Right forelimb (tissue), 1 donor: Measurements from ENCODE around the gene PRG2.
A peak's percentile ranks its signal among the peaks of the same experiment; 100 is the strongest.
"Not testable (repeated sequence)": the region's sequence is repeated elsewhere in the genome, so short reads cannot be mapped to it uniquely, and the experiment has no call there.

Experiments used
- DNase-seq: peaks from one replicate; pipeline ENCODE4 v3.0.0-alpha.2; 2018

Gene PRG2

DNA sequence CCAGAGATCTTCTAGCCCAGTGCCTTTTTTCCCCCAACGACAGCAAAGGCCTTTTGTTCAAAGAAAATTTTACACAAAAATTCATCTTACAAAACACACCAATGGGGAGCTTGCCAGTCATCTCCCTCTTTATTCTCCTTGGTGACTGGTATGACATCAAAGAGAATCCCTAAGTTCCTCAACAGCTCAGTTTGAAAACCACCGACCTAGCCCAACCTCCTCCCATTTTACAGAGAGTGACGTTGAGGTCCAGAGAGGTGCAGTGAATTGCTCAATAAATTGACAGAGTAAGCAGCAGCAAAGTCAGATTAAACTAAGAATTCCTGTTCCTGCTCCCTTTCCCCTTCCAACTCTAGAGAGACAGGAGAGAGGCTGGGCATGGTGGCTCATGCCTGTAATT is 28.7 kb upstream of the PRG2 start:
- DNase-seq: no peak

DNA sequence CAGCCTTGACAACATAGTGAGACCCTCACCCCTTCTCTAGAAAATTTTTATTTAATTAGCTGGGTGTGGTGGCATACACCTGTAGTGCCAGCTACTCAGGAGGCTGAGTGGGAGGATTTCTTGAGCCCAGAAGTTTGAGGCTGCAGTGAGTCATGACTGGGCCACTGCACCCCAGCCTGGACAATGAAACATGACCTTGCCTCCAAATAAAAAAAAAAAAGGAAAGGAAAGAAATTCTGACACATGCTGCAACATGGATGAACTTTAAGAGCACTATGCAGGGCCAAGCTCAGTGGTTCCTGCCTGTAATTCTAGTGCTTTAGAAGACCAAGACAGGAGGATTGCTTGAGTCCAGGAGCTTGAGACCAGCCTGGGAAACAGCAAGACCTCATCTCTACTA is 27.7 kb upstream of the PRG2 start:
- no peak for DNase-seq

DNA sequence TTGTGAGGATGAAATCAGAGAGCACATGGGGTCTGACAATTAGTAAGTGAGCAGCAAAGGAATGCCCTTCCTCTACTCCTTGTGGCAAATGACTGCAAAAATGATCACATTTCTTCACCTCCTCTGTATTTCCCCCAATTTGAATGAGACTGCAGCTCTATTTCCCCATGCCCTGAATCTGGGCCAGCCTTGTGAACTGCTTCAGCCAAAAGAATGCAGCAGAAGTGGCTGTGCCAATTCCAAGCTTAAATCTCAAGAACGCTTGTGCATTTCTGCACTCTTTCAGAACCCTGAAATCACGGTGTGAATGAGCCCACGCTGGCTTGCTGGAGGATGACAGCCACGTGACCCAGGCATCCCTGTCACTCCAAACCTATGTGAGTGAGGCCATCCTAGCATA is 26.6 kb upstream of the PRG2 start:
- no peak for DNase-seq

DNA sequence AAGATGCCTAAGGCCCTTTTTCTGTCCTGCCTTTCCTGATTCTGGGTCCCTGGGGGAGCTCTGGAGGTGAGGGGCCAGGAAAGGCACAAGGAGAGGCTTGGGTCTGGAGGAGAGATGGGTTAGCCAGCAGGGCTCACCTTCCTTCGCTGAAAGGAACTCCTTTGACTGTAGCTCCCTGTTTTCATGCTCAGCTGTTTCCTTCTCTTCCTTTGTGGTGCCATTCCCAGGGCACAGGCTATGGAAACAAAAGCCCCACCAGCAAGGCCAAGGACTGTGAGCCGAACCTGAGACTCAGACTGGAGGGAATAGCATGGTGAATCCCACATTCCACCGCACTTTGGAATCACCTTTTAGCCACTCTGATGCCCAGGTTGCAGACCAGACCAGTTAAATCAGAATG is 26.0 kb upstream of the PRG2 start:
- no peak for DNase-seq

DNA sequence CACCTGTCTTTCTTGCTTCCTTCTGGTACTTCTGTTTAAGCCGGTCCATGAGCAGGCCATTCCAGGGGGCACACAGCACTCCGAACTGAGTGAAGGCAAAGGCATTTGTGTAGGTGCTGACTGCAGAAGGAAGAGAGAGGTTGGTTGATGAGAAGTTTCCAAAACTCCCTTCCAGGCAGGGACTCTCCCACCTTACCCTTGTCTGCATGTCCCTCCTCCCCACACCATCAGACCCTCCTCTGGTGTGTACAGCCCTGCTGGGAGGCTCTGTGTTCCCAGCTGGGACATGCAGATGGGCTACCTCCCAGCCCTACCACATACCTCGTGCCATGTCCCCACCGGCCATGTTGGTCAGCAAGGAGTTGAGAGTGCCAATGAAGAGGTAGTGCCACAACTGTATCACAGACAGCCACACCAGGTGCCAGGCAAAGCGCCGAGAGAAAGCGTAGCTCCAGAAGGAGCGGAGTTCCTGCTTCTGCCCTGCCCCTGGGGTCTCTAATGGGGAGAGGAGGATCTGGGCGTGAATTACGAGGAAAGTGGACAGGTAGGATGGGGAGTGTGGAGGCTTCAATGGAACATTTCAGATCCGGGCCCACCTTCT is 24.3 kb upstream of the PRG2 start:
- no peak for DNase-seq

DNA sequence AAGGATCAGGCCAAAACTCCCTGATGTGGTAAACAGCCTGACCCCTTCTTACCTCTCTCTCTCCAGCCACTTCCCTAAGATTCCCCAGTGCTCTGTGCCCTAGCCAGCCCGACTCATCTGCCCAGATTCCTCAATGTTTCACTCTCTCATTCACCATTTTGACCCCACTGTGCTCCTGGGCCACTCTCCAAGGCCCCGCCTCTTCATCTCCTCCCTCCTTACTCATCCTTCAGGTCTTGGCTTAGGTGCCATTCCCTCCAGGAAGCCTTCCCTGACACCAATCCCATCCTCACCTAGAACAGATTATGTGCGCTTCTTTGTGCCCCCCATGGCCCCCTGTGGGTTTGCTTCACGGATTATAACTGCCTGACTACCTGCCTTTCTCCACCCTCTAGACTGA is 23.2 kb upstream of the PRG2 start:
- DNase-seq: no peak

DNA sequence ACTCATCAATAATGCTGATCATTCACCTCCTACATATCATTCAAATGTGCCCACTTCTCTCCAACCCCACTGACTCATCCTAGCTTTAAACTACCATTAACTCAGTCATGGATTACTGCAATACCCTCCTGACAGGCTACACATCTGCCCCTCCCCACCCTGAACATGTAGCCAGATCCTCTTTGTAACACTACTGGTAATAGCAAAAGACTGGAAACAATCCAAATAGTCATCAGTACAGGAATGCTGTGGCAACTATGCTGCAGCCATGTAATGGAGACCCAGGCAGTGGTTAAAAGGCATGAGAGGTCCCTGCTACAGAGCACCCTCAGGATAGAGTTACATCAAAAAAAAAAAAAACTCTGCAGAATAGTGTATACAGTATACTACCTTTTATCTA is 19.8 kb upstream of the PRG2 start:
- no peak for DNase-seq

DNA sequence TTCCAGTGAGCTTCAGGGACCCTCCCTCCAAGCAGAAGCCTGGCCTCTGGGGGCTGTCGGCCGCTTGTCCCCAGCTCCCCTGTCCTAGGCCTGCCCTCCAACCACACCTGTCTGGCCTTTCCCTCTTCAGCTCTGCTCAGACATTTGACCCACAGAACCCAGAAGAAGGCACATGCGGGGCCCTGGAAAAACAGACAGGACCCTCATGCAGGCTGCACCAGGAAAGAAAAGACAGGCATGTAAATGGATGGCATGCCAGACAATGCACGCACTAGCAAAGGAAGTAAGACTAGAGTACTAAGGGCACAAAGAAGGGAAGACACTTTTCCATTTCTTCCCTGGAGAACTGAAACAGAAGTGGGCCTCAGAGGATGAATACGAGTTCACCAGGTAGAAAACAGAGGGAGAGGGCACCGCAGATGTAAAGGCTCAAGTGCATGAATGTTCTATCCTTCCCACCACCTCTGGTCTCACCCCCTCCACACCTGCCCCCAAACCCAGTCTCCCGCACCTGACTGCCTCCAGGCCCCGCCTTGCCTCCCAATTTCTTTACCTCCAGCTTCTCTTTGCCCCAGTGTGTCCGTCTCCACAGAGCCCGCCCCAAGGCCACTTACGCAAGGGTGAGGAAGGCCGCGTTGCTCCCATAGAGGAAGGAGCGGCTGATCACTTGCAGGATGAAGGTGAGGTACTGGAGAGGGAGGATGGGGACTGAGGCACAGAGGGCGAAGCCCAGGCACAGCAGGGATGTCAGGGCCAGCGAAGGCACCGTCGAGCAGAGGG is 19.1 kb upstream of the PRG2 start:
- no peak for DNase-seq

DNA sequence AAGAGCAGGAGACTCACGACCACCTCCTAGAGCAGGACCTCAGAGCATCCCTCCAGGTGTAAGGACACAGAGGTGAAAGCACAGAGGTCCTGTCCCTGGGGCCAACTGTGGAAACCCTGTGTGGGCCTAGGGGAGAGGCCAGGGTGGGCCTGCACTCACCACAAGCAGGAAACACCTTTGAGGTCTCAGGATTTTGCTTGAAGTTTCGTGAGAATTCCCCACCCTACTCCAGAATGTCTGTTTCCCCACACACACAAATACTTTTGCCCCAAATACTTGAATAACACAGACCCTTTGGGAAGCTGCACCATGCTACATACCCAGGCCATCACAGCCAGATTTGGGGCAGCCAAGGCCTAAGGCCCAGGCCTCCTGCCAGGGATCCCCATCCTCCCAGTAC is 18.3 kb upstream of the PRG2 start:
- DNase-seq: no peak

DNA sequence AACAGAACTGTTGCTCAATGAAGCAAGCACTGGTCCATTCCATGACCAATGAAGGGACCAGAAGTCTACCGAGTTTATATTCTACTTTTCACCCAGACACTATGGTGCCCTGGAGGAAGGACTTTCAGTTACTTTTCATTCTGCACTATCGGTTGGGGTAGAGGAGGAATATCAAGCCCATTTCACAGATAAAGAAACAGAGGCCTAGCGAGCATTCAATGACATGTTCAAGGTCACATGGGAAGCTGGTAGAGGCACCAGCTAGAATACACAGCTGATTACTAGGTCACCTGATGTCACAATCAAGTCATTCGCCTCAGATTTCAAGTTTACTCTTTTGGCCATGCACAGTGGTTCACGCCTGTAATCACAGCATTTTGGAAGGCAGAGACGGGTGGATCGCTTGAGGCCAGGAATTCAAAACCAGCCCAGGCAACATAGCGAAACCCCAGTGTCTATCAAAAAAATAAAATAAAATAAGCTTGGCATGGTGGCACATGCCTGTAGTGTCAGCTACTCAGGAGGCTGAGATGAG is 17.6 kb upstream of the PRG2 start:
- no peak for DNase-seq

DNA sequence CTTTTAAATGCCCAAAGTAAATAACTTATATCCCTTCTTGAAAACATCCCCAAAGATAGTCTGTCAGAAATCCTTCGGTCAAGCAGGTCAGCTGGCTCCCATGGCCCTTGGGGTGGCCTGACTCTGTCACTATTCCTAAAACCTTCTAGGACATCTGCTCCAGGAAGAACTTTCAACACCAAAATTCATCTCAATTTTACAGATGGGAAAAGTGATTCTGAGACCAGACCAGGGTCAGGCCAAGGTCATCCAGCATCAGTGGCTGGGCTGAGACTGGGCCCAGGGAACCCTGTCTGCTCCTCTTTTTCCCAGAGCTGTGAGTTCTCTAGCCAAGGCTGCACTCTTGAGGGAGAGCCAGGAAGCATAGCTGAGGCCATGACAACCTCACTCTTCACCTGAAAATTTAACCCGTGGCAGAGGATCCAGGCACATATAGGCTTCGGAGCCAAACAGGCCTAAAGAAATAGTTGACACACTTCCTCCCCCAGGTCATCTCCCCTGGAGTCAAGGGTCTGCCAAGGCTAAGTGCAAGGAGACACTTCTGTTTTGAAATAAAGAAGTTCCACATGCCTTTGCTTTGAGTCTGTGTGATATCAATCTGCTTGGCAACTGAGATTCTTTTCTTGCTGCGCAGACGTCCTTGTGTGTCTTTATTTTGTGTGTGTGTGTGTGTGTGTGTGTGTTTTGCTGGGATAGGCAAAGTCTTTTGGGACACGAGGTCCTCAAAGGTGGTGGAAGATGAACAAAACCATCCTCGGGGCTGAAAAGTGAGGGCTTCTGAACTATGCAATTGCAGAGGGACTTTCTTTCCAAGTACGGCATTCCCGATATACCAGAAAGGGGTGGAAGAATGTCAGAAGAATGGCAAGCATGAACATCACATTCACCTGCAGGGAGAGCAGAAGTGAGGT is 16.8 kb upstream of the PRG2 start:
- DNase-seq: peak; percentile 49

DNA sequence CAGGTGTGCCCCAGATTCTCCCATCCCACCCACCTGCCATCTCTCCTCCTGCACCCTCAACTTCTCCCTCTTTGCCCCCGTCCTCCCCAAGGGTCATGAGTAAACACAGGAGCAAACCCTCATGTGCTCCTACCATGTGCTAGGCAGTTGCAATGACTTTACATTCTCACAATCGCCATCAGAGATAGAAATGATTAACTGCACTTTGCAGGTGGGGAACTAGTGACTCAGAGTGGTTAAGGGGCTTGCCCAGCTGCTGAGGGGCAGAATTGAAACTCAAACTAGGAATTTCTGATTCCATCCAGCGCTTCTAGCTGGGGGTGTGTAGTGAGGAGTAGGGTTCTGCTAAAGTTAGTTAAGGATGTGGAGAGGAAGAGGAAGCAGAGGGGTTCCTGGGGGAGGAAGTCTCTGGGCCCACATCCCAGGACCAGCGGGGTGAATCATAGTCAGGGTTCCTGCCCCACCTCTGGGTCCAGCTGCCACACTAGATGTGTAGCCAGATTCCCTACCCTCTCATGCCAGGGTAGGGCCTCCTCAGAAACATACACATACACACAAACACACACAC is 16.0 kb upstream of the PRG2 start:
- DNase-seq: no peak

DNA sequence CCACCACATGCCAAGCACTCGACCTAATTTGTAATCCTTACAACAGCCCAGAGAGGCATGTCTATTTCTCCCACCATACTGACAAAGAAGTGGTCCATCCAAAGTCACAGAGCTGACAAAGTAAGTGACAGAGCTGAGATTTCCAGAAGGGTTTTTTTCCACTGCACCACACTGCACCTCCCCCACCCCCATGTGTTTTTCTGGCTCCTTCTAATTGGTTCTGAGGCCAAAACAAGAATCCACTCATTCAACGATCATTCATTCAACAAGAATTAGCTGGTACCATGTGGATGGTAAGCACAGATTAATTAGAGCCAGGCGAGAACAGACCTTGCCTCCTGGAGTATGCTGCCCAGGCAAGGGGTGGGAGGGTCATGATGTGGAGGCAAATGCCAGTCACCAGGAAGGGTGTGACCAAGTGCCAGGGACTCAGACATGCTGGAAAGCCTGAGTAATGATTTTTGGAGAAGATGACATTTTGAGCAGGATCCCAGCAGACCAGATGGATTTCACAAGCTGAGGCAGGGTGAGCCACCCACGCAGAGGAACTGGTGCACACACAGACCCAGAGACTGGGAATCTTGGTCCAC is 14.9 kb upstream of the PRG2 start:
- no peak for DNase-seq

DNA sequence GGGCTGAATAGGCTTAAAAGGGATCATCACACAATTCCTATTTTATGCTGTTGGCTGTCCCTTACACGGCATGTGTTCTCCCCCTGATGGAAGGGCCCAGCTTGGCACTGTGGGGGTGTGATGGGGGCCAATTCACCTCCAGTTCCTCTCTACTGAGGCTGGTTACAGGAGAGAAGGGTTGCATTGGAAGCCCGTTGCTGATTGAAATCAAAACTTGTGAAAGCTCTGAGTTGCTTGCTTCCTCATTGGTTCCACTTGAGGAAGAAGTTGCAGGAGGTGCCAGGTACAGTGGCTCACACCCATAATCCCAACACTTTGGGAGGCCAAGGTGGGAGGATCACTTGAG is 13.3 kb upstream of the PRG2 start:
- DNase-seq: no peak

DNA sequence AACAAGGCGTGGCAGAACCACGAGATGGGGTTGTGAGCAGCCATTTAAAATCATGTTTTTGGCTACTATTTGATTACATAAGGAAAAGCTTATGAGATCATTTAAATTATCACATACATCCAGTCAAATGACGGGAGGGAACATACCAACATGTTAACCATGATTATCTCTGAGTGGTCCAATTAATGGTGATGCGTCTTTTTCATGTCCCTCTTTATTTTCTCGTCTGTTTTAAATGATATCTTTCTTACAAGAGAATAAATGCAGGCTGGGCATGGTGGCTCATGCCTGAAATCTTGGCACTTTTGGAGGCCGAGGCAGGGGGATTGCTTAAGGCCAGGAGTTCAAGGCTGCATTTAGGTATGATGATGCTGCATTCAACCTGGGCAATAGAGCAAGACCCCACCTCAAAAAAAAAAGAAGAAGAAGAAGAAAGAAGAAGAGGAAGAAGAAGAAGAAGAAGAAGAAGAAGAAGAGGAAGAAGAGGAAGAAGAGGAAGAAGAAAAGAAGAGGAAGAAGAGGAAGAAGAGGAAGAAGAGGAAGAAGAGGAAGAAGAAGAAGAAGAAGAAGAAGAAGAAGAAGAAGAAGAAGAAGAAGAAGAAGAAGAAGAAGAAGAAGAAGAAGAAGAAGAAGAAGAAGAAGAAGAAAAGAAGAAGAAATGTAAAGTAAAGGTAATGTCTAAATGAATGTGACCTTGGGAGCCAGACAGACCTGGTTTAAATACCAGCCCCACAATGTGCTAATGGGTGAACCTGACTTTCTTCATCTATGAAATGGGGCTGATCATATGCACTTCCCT is 12.8 kb upstream of the PRG2 start:
- DNase-seq: not testable (repeated sequence)

DNA sequence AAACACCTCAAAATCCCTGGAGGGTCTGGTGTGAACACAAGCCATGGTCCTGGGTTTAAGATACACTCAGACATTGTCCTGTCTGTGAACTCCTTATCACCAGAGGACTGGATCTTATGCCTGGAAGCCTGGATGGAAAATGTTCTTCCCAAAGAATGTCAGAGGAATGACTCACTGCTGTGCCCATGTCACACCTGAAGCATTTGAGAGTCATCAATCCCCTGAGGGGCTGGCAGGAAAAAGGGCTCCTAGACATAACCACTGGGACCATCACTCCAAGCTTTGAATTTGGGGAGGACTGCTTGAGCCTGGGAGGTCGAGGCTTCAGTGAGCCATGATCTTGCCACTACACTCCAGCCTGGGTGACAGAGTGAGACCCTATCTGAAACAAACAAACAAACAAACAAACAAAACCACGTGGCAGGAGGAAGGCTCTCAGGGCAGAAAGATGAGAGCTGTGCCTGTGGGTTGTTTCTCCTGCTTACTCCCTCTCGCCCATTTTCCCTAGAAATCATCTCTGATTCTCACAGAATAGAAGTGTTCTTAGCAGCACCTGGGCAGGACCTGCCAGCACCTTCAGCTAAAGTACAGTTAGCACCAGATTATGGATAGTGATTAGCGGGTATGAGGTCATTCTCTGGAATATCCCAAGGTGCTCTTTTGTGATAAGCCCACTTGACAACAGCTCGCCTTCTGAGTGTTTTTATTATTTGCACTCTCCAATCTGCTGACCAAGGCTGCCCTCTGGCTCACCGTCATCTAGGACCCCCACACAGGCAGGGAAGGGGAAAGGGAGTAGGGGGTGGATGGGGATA is 11.9 kb upstream of the PRG2 start:
- DNase-seq: no peak

DNA sequence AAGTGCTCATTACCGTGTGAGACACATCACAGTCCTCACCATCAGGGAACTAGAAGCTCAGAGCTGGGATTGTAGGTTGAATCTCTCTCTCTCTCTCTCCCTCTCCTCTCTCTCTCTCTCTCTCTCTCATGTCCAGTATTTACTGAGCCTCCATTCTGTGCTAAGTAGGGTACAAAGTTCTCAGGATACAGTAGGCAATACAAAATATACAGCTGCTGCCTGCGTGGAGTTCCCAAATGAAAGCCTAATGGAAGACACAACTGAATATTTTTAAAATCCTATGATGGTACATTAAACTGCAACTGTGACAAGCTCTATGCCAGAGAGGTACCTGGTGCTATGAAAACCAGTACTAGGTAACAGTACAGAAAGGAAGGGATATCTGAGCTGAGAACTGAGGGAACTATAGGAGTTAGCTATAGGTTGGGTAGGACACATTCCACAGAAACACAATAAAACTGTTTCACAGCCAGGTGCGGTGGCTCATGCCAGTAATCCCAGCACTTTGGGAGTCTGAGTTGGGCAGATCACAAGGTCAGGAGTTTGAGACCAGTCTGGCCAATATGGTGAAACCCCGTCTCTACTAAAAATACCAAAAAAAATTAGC is 9.6 kb upstream of the PRG2 start:
- no peak for DNase-seq

DNA sequence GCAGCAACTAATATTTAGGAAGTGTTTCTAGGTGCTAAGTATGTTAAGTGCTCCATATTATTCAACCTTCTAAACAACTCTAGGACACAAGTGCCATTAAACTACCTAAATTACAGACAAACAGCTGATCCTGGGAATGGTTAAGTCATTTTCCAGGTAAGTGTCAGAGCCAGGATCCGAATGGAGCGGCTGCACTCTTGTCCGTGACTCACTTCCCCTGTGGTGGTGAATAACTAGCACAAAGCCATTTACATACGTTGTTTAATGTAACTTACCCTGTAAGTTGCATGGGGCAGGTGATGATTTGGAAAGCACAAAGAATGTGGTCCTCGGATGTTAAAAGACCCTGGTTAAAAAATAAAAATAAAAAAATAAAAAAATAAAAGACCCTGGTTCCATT is 8.8 kb upstream of the PRG2 start:
- no peak for DNase-seq

DNA sequence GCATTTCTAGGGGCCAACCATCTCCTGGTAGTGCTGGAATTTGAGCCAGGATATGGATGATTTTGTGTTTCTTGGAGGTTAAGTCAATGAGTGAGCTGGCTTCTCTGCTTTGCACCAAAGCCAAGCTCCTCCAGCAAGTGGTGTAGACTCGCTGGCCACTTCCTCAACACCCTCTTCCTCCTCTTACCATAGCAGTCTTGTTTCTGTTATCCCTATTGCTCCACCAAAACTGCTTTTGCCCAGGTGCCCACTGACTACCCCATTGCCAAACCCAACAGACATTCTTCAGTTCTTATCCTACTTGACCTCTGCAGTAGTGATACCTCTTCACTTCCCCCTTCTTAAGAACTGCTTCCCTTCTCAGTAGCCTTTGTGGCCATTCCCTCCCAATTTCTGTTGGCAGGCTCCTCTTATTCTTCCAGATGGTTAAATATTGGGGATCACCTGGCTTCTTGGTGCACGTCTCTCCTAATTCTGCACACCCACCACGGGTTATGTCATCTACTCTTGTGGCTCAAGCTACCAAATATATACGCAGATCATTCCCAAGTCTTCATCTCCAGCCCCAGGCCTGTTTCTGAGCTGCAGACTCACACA is 7.0 kb upstream of the PRG2 start:
- DNase-seq: no peak

DNA sequence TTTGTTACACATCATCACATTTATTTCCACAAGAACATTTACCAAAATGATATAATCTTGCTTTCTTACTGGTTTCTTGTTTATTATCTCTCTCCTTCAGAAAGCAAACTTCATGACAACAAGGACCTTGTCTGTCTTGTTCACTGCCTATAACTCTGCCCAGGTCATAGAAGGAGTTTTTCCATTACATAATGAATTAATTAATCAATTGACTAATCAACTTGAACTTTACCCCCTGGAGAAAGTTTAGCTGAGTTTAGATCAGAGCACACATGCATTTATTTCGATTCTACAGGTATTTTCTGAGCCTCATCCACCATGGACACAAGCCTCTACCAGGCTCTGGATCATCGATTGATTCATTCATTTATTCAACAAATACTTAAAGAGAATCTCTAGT is 6.3 kb upstream of the PRG2 start:
- DNase-seq: no peak
